ENCODE measurements around the gene EBF4.
"Not testable (repeated sequence)": the region's sequence is repeated elsewhere in the genome, so short reads cannot be mapped to it uniquely, and the experiment has no call there.

The EBF4 gene

GRCh38 chr20:2760297-2760951 lies 67.8 kb downstream of the EBF4 start:
- no peak for FAIRE-seq

- no peak for FAIRE-seq
Measured at GRCh38 chr20:2760952-2761305, 68.3 kb downstream of the EBF4 start.

- no peak for FAIRE-seq
Measured at GRCh38 chr20:2761885-2762284, 69.3 kb downstream of the EBF4 start.

- FAIRE-seq, result no peak
Measured at GRCh38 chr20:2762578-2763131, 70.1 kb downstream of the EBF4 start.

GRCh38 chr20:2763186-2763585 lies 70.6 kb downstream of the EBF4 start:
- no peak for FAIRE-seq

GRCh38 chr20:2767768-2768631 lies 75.4 kb downstream of the EBF4 start:
- no peak for FAIRE-seq

GRCh38 chr20:2768632-2769015 lies 76.0 kb downstream of the EBF4 start:
- FAIRE-seq, result no peak

- FAIRE-seq, result not testable (repeated sequence)
Measured at GRCh38 chr20:2770091-2770490, 77.5 kb downstream of the EBF4 start.

- no peak for FAIRE-seq
Measured at GRCh38 chr20:2771631-2772080, 79.1 kb downstream of the EBF4 start.

- FAIRE-seq, result no peak
Measured at GRCh38 chr20:2773812-2774211, 81.2 kb downstream of the EBF4 start.

GRCh38 chr20:2775139-2775538 lies 82.6 kb downstream of the EBF4 start:
- FAIRE-seq, result no peak

GRCh38 chr20:2778602-2779321 lies 86.2 kb downstream of the EBF4 start:
- FAIRE-seq, result no peak

- FAIRE-seq, result no peak
Measured at GRCh38 chr20:2780948-2781347, 88.4 kb downstream of the EBF4 start.

- FAIRE-seq, result no peak
Measured at GRCh38 chr20:2783908-2784566, 91.5 kb downstream of the EBF4 start.

- no peak for FAIRE-seq
Measured at GRCh38 chr20:2793471-2793870, 100.9 kb downstream of the EBF4 start.

GRCh38 chr20:2794202-2794748 lies 101.7 kb downstream of the EBF4 start:
- no peak for FAIRE-seq

GRCh38 chr20:2794866-2795447 lies 102.4 kb downstream of the EBF4 start:
- FAIRE-seq, result no peak

- FAIRE-seq, result no peak
Measured at GRCh38 chr20:2795451-2795850, 102.9 kb downstream of the EBF4 start.

- FAIRE-seq, result no peak
Measured at GRCh38 chr20:2796011-2796660, 103.6 kb downstream of the EBF4 start.

GRCh38 chr20:2797136-2797983 lies 104.8 kb downstream of the EBF4 start:
- no peak for FAIRE-seq

Measured in islet of Langerhans (tissue), 1 donor.